Activated CD8-positive, alpha-beta memory T cell treated with anti-CD3 and anti-CD28 coated beads, Interleukin-2, amount 50 U/mL, for 4 hours (primary cell): Measurements from ENCODE around the gene GSN.

Experiments used
- DNase-seq: peaks from one replicate; pipeline ENCODE4 v3.0.0-alpha.2; 2020

Gene GSN

DNA sequence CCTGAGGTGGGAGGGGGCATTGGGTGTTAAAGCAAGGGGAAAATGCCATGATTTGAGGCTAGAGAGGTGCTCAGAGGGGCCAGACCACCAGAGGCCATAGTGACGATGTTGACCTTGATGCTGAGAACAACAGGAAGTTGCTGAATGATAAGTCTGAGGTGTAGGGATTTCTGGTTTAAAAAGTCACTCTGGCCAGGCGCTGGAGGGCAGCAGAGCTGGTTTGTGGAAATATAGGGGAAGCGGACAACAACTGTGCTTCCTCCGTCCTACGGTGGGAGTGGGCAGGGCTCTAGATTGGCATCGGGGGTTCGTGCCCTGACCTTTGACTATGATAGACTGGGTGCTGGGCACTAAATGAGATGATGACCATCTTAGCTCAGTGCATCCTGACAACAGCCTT lies 57.4 kb downstream of the GSN start:
- DNase-seq, result no peak

DNA sequence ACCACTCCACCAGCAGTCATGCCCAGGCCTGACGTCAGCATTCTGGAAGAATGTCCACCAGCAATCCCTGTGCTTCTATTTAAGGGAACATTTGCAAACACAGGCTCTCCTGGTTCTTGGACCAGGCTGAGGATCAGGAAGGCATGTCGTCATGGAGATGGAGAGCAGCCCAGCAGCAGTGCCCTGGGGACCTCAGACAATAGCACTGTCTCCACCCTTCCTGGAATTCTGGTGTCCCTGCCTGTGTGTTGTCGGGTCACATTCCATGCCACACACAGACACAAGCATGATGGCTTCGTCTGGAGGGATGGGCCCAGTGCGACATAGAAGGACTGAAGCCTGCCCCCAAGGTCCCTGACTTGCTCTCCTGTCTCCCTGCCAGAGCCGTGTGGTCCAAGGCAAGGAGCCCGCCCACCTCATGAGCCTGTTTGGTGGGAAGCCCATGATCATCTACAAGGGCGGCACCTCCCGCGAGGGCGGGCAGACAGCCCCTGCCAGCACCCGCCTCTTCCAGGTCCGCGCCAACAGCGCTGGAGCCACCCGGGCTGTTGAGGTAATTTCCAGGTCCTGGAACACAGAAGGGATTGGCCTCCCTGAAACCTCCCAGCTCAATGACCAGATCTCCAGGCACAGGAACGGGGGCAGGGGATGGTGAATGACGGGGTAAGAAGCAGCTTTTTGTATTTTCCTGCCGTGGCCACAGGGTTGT lies 58.3 kb downstream of the GSN start:
- DNase-seq, result no peak

GRCh38 chr9:121326901-121327613 lies 59.1 kb downstream of the GSN start:
- no peak for DNase-seq

DNA sequence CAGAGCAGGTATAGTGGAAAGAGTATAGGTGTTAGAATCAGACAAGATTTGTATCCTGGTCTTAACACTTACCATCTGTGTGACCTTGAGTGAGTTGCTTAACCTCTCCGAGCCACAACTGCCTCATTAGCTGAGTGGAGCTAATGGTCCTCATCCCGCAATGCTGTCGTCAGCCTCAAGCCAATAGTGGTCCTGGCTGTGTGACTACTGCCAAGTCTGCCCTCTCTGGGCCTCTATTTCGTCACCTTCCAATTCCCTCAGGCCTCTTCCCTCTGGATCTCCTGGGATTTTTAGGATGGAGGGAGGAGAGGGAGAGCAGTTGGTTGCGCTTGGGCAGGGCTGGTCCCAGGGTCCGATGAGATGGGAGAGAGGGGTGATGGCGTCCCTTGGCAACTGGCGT lies 60.5 kb downstream of the GSN start:
- no peak for DNase-seq

GRCh38 chr9:121328876-121329681 lies 61.1 kb downstream of the GSN start:
- DNase-seq, result no peak

- no peak for DNase-seq
Observed at GRCh38 chr9:121331549-121331948, 63.6 kb downstream of the GSN start.

- no peak for DNase-seq
Observed at GRCh38 chr9:121331992-121332685, 64.2 kb downstream of the GSN start.

DNA sequence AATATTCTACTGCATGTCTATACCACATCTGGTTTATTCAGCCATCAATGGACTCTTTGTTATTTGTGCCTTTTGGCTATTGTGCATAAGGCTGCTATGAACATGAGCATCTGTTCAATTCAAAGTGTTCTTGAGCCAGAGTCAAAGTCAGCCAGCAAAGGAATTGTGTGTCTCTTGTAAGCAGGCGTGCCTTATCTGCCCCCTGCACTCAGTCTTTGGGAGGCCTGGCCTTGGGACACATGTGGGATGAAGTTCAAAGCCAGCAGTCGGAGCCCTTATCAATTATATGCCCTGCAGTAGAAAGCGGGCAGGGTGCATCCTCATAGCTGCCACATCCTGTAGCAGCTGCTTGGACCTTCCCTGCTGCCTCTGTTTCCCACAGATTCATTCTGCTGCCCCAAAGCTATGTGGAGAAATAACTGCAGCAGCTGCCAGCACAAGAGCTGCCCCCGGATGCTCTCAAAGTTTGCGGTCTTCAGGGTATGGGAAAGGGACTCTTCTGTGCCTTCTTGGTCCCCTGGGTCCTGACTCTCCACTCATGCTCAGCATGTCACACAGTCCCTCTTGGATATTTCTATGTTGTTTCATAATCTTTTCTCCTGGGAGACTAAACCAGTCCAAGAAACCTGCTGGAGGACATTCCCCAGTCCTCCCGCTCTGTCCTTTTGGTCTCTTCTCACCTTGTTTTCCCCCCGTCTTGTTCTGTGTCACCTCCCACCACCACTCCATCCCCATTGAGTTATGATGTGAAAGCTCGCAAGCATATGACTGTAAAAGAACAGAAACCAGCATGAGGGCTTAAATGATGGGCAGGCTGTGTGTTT lies 66.2 kb downstream of the GSN start:
- DNase-seq, result no peak

- DNase-seq, result no peak
Observed at GRCh38 chr9:121336665-121337064, 68.7 kb downstream of the GSN start.

- DNase-seq, result no peak
Observed at GRCh38 chr9:121339437-121339836, 71.5 kb downstream of the GSN start.

- no peak for DNase-seq
Observed at GRCh38 chr9:121340676-121341392, 72.9 kb downstream of the GSN start.

DNA sequence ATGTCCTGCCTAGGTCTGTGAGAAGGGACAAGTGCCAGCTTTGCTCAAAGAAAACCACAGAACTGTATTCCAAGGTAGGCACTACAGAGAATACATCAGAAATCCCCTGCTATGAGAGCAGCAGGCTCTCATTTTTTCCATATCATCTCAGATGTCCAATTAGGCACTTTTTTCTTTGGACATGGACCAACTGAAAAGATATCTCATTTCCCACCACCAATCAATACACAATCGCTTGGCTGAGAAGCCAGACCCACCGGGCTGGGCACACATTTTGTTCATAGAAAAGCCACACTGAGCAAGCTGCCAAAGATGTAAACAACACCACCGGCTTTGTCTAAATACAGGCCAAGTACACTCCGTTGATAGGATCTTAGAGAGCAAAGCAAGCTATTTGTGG lies 76.2 kb downstream of the GSN start:
- no peak for DNase-seq

DNA sequence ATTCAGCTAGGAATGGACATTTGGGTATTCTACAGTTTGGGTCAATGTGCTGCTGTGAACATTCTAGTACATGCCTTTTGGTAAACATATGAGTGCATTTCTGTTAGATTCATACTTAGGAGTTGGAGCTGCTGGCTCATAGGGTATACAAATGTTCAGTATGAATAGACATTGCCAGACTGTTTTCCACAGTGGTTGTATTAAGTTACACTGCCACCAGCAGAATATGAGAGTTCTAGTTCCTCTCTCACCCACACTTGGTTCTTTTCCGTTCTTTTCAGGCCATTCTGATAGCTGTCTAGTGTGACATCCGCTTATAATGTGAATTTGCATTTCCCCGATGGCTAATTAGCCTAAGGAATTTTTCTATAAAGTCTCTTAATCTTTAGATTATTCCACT lies 77.1 kb downstream of the GSN start:
- no peak for DNase-seq

GRCh38 chr9:121348221-121348620 lies 80.3 kb downstream of the GSN start:
- no peak for DNase-seq

- no peak for DNase-seq
Observed at GRCh38 chr9:121349009-121349408, 81.0 kb downstream of the GSN start.

DNA sequence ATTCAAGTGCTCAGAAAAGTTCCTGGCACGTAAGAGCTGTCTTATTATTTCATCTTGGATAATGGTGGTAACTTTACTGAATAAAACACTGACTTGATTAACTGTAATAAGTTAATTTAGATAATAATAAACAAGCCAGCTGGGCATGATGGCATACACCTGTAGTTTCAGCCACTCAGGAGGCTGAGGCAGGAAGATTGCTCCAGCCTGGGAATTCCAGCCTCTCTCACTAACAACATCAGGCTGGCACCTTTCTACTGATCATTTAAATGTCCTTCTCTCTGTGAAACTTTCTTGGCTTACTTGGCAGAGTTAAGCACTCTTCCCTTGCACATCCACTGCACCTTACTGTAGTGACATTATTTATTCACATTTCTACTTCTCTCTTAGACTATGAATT lies 82.1 kb downstream of the GSN start:
- no peak for DNase-seq

- no peak for DNase-seq
Observed at GRCh38 chr9:121350993-121351561, 83.1 kb downstream of the GSN start.

- DNase-seq, result peak; percentile 45
Observed at GRCh38 chr9:121353241-121354061, 85.5 kb downstream of the GSN start.

- no peak for DNase-seq
Observed at GRCh38 chr9:121354141-121354540, 86.2 kb downstream of the GSN start.

DNA sequence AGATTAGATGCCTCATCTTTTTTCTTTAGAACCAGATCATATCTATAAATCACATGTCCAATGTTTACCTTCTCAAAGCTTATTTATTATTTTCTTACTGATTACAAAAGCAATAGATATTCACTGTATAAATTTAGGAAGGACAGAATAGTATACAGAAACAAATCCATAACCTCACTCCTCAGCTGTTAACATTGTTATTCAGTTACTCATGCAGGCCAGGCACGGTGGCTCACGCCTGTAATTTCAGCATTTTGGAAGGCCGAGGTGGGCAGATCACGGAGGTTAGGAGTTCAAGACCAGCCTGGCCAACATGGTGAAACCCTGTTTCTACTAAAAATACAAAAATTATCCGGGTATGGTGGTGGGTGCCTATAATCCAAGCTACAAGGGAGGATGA lies 86.8 kb downstream of the GSN start:
- no peak for DNase-seq
